Measurements from ENCODE around the gene VSX1. TPM values are rescaled to one million over a fixed set of nuclear protein-coding genes. Genes with fewer than 3 reads are reported as not detected.
A peak's percentile ranks its signal among the peaks of the same experiment; 100 is the strongest.

VSX1 gene
- total and polyA plus RNA-seq, 2 of the 4 experiments (the other 2 are of a cell fraction): not detected

- dilution Hi-C loops (cut with HindIII; ENCODE audit: low sequenced_read_pairs, unreplicated experiment): no loop called here
- Histone ChIP-seq H3K9me3 (ENCODE audit: control insufficient read depth, insufficient read depth, low read length) (no peaks in the 10 kb centered on the region), H3K9ac (ENCODE audit: low read depth, low read length) (no peak overlapping the region), H2BK15ac (ENCODE audit: low read depth, low read length) (no peak overlapping the region), H4K5ac (ENCODE audit: low read depth, low read length) (no peak overlapping the region), H4K8ac (ENCODE audit: low read depth in 2 of 2, low read length in 2 of 2) (no peak overlapping the region), H3K18ac (ENCODE audit: low read depth, low read length) (no peak overlapping the region), H2BK120ac (ENCODE audit: low read depth, low read length) (no peak overlapping the region), H2AFZ (replicated peaks; ENCODE audit: low read length, poor library complexity) (peak overlapping the region; percentile 56), H3K36me3 (ENCODE audit: control insufficient read depth, insufficient read depth, low read length) (no peaks in the 10 kb centered on the region), H3K4me3 (ENCODE audit: insufficient read depth, low read depth, low read length) (no peak overlapping the region), H4K91ac (ENCODE audit: insufficient read depth, low read depth, low read length) (no peak overlapping the region), H3K4me1 (ENCODE audit: control insufficient read depth, insufficient read depth, low read length) (no peaks in the 10 kb centered on the region; the same call in 1 of the 2 replicates), H3K27ac (ENCODE audit: insufficient read depth, low read length) (no peak overlapping the region), H4K20me1 (ENCODE audit: insufficient read depth, low read length) (no peaks in the 10 kb centered on the region; the same call in 1 of the 2 replicates), H3K4me2 (ENCODE audit: low read depth, low read length) (peak overlapping the region; percentile 60; the same call in 1 of the 2 replicates), H2AK5ac (ENCODE audit: low read depth, low read length) (no peak overlapping the region), H3K27me3 (ENCODE audit: control insufficient read depth, insufficient read depth, low read length) (peaks cover 79% of the 10 kb centered on the region), H3K4ac (ENCODE audit: low read depth, low read length) (no peak overlapping the region), H3K14ac (replicated peaks; ENCODE audit: low read depth, low read length) (no peak overlapping the region), H3K79me1 (ENCODE audit: low read depth in 1 of 2, low read length in 2 of 2) (no peaks in the 10 kb centered on the region), H2BK20ac (ENCODE audit: low read depth, low read length) (no peak overlapping the region), H3K56ac (ENCODE audit: extremely low read depth, insufficient read depth, low read length) (no peak overlapping the region), H2BK5ac (ENCODE audit: low read depth, low read length, poor library complexity, severe bottlenecking) (no peak overlapping the region), H3K23ac (ENCODE audit: low read depth, low read length) (no peak overlapping the region), H3K9me1 (ENCODE audit: insufficient read depth, low read length) (no peaks in the 10 kb centered on the region), H2AK9ac (replicated peaks; ENCODE audit: low read depth, low read length, poor library complexity) (no peak overlapping the region)
- no TSS peak for BruUV-seq (replicated peaks)
- CTCF ChIA-PET: no interaction called here
- no peak for ATAC-seq (ENCODE audit: low read depth)
- no peak for DNase-seq
- POLR2A ChIA-PET (ENCODE audit: unreplicated experiment): interaction anchor here (0.7 kb wide), 1 partner anchor 314 kb away, joined by 3 read pairs; no protein-coding TSS in a partner anchor
- in situ Hi-C loops (cut with MboI; ENCODE audit: low sequenced_read_pairs): no loop called here
- 10% methylated on average over 6 of the region's 44 CpGs; no CpG with 5 or more reads in 1 of the 2 experiments for WGBS, 2 experiments (ENCODE audit: extremely low coverage in 2 of 2, insufficient read length in 1 of 2)
- intact Hi-C loops (cut with micrococcal nuclease): loop anchor here (5.0 kb wide), 1 partner anchor 314 kb away; no protein-coding TSS in a partner anchor
- TF ChIP-seq BHLHE40 (IDR thresholded peaks at IDR 0.05; ENCODE audit: low read depth, low read length): no peak
- no peak for TF ChIP-seq CHD1 (IDR thresholded peaks at IDR 0.05; ENCODE audit: low read depth, low read length)
- TF ChIP-seq RAD21 (IDR thresholded peaks at IDR 0.05; ENCODE audit: low read length): no peak
- TF ChIP-seq RFX5 (IDR thresholded peaks at IDR 0.05; ENCODE audit: low read depth, low read length): no peak
- no peak for TF ChIP-seq SMC3 (IDR thresholded peaks at IDR 0.05; ENCODE audit: low read depth, low read length)
- no peak for TF ChIP-seq USF2 (IDR thresholded peaks at IDR 0.05; ENCODE audit: low read depth, low read length)
- no peak for TF ChIP-seq MXI1 (IDR thresholded peaks at IDR 0.05; ENCODE audit: borderline replicate concordance, low read depth, low read length)
- no peak for TF ChIP-seq RCOR1 (IDR thresholded peaks at IDR 0.05; ENCODE audit: insufficient replicate concordance, low read length)
- no peak for TF ChIP-seq POLR2A (IDR thresholded peaks at IDR 0.05; ENCODE audit: low read depth, low read length)
- no peak for TF ChIP-seq MAZ (IDR thresholded peaks at IDR 0.05; ENCODE audit: borderline replicate concordance, low read depth, low read length)
- TF ChIP-seq ELK1 (IDR thresholded peaks at IDR 0.05; ENCODE audit: borderline replicate concordance, low read depth, low read length): no peak
- no peak for TF ChIP-seq CEBPB (IDR thresholded peaks at IDR 0.05; ENCODE audit: low read depth, low read length)
- no peak for TF ChIP-seq FOS (IDR thresholded peaks at IDR 0.05; ENCODE audit: low read depth, low read length)
- no peak for TF ChIP-seq CTCF (conservative IDR thresholded peaks at IDR 0.05; ENCODE audit: low read depth, low read length)
- TF ChIP-seq MAFK (IDR thresholded peaks at IDR 0.05; ENCODE audit: low read depth, low read length): no peak
- TF ChIP-seq NFE2L2 (IDR thresholded peaks at IDR 0.05; ENCODE audit: low read depth, low read length): no peak
Observed at GRCh38 chr20:25083141-25083772, 1.3 kb upstream of the VSX1 start.

Data from IMR-90 (cell line).